H1 (cell line): ENCODE measurements around the gene HSPD1.
"Not testable (repeated sequence)": the region's sequence is repeated elsewhere in the genome, so short reads cannot be mapped to it uniquely, and the experiment has no call there.

Source experiments
- BCL11A ChIP-seq, 2 experiments: IDR thresholded peaks; one replicate each; pipeline ENCODE4 v1.6.1; 2011; ENCODE audit warnings: low read depth in 2 of 2, low read length in 2 of 2, mild to moderate bottlenecking in 2 of 2
- CEBPB ChIP-seq: IDR thresholded peaks from 2 replicates; pipeline ENCODE4 v1.6.1; 2012; ENCODE audit warnings: low read depth, low read length
- CTCF ChIP-seq, 3 experiments: IDR thresholded peaks; 1 replicate in 2 of 3; 2 replicates in 1 of 3; pipeline versions ENCODE4 v1.5.1 to v1.6.1; 2011; ENCODE audit warnings: low read length in 3 of 3, mild to moderate bottlenecking in 3 of 3, inconsistent platforms in 2 of 3, low read depth in 1 of 3, moderate library complexity in 1 of 3; ENCODE audit not compliant: insufficient read depth in 1 of 3; ENCODE audit errors: control extremely low read depth in 1 of 3
- EP300 ChIP-seq, 2 experiments: IDR thresholded peaks; 1 replicate in 1 of 2; 2 replicates in 1 of 2; pipeline ENCODE4 v1.6.1; 2011 to 2012; ENCODE audit warnings: low read depth in 2 of 2, low read length in 2 of 2, mild to moderate bottlenecking in 2 of 2, borderline replicate concordance in 1 of 2, inconsistent platforms in 1 of 2, moderate library complexity in 1 of 2
- EZH2 ChIP-seq: fragments of 200-600 bp; sonication (generic); IDR thresholded peaks from 2 replicates; pipeline ENCODE4 v1.7.1; 2012; ENCODE audit warnings: low read depth, mild to moderate bottlenecking, moderate library complexity, low read length, inconsistent platforms; ENCODE audit not compliant: severe bottlenecking
- GTF2F1 ChIP-seq: IDR thresholded peaks from 2 replicates; pipeline ENCODE4 v1.6.1; 2012; ENCODE audit warnings: low read depth, low read length, improper control_type of control experiment, borderline replicate concordance
- RAD21 ChIP-seq, 2 experiments: IDR thresholded peaks in 1 of 2; conservative IDR thresholded peaks in 1 of 2; 2 replicates each; pipeline ENCODE4 v1.6.1; 2011; ENCODE audit warnings: low read depth in 2 of 2, low read length in 2 of 2, improper control_type of control experiment in 1 of 2, inconsistent platforms in 1 of 2, mild to moderate bottlenecking in 1 of 2, moderate library complexity in 1 of 2
- RFX5 ChIP-seq: IDR thresholded peaks from 2 replicates; pipeline ENCODE4 v1.6.1; 2011; ENCODE audit warnings: low read depth, low read length, improper control_type of control experiment, borderline replicate concordance
- RNF2 ChIP-seq: fragments of 200-900, 300-1000 bp; sonication (generic); IDR thresholded peaks from 2 replicates; pipeline ENCODE4 v1.7.1; 2016; ENCODE audit warnings: borderline replicate concordance, low read depth, mild to moderate bottlenecking, antibody characterized with exemption, low read length; ENCODE audit not compliant: poor library complexity, severe bottlenecking; ENCODE audit errors: missing control alignments
- SIRT6 ChIP-seq: IDR thresholded peaks from one replicate; pipeline ENCODE4 v1.7.1; 2012; ENCODE audit warnings: low read length, inconsistent platforms

DNA sequence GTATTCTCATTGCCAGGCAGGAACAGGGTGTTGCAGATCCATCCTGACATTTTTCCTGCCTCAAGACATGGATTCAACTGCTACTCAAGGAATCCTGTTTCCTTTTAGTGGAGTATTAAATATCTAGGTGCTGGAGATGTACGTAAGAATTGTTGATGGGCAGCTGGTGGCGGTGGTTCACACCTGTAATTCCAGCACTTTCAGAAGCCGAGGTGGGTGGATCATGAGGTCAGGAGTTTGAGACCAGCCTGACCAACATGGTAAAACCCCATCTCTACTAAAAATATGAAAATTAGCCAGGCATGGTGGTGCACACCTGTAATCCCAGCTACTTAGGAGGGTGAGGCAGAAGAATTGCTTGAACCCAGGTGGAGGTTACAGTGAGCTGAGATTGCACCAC, 15.4 kb downstream of the HSPD1 start:
- TF ChIP-seq BCL11A (IDR thresholded peaks at IDR 0.05; ENCODE audit: low read depth in 2 of 2, low read length in 2 of 2); RFX5; EZH2; GTF2F1; EP300 (IDR thresholded peaks at IDR 0.05; ENCODE audit: borderline replicate concordance in 1 of 2, low read depth in 2 of 2, low read length in 2 of 2); RAD21 (IDR thresholded peaks at IDR 0.05 in 1 of 2, conservative IDR thresholded peaks at IDR 0.05 in 1 of 2; ENCODE audit: low read depth in 2 of 2, low read length in 2 of 2); SIRT6; CEBPB; RNF2; CTCF (IDR thresholded peaks at IDR 0.05; ENCODE audit: control extremely low read depth in 1 of 3, insufficient read depth in 1 of 3, low read depth in 1 of 3, low read length in 3 of 3): not testable (repeated sequence)
